VCaP (cell line): Measurements from ENCODE around the gene ZNF48.

Source experiments
- H3K27ac ChIP-seq: fragments of 450-650 bp; 2 replicates; pipeline ENCODE4 v1.5.1; 2017
- TF ChIP-seq, protein P1 (sequence below): fragments of 450-650 bp; conservative IDR thresholded peaks from 2 replicates; pipeline ENCODE4 v1.5.1; 2017; ENCODE audit warnings: mild to moderate bottlenecking, moderate library complexity

Gene ZNF48

DNA sequence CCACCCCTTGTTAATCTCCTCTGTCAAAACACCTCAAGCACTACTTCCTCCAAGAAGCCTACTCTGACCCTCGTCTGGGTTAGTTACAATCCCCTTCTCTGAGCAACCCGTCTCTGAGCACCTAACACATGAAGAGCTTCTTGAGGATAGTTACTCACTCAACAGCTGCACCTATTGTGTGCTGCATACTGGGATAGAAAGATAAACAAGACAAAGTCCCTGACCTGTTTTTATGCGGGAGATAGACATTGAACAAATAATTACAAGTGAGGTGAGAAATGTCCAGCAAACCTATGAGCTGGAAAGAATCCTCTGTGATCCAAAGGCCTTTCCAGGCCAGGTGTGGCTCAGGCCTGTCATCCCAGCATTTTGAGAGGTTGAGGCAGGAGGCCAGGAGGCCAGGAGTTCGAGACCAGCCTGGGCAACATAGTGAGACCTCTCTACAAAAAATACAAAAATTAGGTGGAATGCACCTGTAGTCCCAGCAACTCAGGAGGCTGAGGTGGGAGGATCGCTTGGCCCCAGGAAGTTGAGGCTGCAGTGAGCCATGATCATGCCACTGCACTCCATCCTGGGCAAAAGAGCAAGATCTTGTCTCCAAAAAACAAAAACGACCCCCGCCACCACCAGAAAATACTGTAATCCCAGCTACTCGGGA is 6.7 kb downstream of the ZNF48 start:
- TF ChIP-seq, protein P1, sequence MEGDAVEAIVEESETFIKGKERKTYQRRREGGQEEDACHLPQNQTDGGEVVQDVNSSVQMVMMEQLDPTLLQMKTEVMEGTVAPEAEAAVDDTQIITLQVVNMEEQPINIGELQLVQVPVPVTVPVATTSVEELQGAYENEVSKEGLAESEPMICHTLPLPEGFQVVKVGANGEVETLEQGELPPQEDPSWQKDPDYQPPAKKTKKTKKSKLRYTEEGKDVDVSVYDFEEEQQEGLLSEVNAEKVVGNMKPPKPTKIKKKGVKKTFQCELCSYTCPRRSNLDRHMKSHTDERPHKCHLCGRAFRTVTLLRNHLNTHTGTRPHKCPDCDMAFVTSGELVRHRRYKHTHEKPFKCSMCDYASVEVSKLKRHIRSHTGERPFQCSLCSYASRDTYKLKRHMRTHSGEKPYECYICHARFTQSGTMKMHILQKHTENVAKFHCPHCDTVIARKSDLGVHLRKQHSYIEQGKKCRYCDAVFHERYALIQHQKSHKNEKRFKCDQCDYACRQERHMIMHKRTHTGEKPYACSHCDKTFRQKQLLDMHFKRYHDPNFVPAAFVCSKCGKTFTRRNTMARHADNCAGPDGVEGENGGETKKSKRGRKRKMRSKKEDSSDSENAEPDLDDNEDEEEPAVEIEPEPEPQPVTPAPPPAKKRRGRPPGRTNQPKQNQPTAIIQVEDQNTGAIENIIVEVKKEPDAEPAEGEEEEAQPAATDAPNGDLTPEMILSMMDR: no peak

DNA sequence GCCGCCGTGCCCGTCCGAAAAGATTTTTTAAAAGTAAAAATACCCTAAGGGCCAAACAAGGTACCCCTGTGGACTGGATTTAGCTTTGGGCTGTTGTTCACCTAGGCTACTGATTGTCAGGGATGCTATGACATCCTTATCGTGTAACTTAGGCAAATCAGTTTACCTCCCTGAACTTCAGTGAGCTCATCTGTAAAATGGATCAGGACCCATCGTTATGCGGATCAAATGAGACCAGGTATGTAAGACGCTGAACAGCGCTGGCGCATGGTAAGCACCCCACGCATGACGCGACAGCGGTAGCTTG is 11.5 kb downstream of the ZNF48 start:
- H3K27ac ChIP-seq: peak overlapping the region; percentile 69
- TF ChIP-seq, protein P1: no peak

More for the DNA sequence above, 6.7 kb downstream of the ZNF48 start:
- H3K27ac ChIP-seq: no peak overlapping the region

DNA sequence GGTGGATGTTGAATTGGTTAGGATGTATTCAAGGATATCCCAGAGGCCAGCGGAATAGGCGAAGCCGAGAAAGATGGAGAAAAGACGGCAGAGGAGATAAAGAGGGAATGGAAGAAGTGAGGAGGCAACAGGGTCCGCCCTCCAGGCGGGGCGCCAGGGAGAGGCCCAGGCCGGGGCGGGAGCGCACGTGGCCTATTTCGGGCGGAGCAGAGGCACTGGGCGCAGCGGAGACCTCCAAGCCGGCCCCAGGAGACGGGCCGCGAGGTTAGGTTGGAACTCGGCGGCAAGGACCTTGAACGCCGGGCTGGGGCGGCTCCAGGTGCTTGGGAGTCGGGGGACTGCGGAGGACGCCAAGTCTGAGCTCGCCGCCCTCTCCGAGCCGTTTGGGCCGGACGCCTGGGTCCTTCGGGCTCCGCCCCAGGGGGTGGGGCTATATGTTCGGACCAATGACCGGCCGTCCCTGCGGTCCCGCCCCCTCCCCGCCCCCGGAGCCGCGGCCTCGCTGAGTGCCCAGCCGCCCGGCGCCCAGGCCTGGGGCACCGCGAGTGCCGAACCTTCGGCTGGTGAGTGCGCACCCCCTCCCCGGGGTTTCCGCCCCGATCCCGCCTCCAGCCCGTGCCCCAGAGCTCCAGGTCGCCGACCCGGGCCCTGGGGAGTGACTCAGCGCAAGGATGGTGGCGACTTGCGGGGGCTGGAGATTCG is 12.0 kb downstream of the ZNF48 start, which contains the start of gene ZNF771:
Gene ZNF771 (plus strand): TSS at position 505 of the 702 bp plus-strand sequence. CDS start 448 bp downstream, outside the sequence.
- TF ChIP-seq, protein P1: no peak
- H3K27ac ChIP-seq: peak within 1 kb of the TSS; percentile 69

DNA sequence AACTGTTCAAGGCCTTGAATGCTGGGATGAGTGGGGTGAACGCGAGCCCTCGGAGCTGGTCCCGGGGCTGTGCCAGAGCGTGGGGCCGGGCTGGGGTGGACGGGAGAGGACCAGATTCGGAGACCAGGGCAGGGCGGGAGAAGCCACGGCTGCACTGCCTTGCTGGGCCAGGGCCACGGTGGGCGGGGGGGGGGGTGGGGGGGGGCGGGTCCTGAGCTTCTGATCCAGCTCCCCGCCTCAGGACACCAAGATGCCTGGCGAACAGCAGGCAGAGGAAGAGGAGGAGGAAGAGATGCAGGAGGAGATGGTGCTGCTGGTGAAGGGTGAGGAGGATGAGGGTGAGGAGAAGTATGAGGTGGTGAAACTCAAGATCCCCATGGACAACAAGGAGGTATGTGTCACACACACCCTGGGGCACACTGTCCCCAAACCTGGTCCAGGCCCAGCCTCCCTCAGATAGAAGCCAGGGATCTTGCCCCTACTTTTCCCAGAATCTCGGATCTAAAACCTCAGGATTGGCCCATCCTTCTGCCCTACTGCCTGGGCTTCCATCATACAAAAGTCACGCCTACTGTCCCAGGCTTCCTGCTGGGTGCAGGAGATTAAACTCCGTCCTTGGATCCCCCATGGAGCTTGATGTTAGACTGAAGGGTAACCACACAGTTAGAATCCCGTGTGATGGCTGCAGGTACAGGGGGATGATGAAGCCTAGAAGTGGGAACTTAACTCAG is 12.7 kb downstream of the ZNF48 start:
- peak overlapping the region; percentile 69 for H3K27ac ChIP-seq
- TF ChIP-seq, protein P1: no peak

DNA sequence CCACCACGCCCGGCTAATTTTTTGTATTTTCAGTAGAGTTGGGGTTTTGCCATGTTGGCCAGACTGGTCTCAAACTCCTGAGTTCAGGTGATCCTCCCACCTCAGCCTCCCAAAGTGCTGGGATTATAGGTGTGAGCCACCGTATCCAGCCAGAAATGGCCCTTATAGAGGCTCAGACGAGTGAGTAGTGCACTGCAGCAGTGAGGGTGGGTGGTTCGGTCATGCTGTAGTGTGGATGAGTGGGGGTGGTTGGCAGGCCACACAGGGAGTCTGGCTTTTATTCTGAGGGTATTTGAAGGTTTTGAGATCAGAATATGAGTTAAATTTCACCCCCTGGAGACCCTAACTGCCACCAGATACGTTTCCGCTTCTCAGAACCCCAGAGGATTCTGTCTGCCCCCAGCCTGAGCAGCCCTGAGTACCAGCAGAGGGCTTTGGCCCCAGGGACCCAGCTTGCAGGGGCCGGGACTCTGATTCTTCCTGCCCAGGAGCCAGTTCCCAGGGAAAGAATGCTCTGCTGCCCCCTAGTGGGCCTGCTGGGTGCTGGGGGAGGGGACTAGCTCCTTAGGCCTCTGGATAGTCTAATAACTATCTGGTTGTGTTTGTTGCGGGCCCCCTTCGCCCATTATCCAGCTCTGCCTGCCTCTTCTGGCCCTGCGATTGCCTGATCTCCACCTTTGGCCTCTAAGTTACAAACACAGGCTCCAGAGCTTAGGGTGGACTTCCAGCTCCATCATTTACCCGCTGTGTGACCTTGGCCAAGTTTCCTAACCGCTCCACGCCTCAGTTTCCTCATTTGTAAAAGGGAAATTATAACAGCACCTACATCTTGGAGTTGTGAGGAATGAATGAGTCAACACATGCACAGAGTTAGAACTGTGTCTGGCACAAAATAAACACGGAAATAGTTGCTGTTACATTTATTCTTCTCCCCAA is 14.2 kb downstream of the ZNF48 start:
- TF ChIP-seq, protein P1: peak; percentile 85
- peak overlapping the region; percentile 16; the same call in 1 of the 2 replicates for H3K27ac ChIP-seq

DNA sequence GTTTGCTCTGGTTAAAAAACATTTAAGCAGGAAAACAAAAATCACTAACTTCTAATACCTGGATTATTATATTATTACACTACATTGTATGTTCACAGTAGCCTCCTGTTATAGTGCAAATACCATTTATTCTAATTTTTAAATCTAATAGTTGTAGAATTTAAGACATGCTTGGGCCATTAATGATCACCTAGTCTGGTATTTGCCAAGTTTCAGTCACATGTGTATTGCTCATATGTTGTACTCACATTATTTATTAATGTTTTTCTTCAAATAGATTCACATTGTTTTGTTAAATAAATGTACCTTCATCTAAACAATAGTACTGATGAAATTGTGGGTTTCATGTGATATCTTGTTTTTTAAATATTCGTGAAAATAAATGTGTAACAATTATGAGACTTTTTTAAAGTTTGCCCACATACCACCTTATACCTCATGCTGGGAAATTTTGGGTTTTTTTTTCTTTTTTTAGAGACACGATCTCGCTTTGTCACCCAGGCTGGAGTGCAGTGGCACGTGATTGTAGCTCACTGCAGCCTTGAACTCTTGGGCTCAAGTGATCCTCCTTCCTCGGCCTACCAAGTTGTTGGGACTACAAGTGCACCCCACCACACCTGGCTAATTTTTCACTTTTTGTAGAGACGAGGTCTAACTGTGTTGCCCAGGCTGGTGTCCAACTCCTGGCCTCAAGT is 18.0 kb downstream of the ZNF48 start:
- TF ChIP-seq, protein P1: no peak
- H3K27ac ChIP-seq: no peak overlapping the region
